ENCODE data around the gene PTGDR.

DNA sequence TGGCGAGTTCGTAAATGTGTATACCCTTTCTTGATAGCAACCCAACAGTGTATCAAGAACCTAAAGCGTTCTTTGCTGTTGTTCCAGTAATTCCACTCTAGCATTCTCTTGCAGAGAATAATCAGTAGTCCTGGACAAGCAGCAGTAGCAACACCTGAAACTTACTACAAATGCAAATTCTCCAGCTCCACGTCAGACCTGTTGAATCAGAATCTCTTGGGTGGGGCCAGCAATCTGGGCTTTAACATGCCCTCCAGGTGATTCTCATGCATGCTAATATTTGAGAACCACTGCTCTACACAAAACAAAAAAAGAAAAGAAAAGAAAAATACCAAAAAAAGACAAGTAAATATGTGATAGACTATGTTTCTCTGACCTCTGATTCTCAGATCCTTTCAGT is 10.1 kb downstream of the PTGDR start:
- TF ChIP-seq POLR2AphosphoS5 (IDR thresholded peaks at IDR 0.05; ENCODE audit: low read depth, low read length) (no peak), TAF1 (IDR thresholded peaks at IDR 0.05; ENCODE audit: borderline replicate concordance, insufficient read depth, low read length) (no peak), SIN3A (IDR thresholded peaks at IDR 0.05; ENCODE audit: borderline replicate concordance, insufficient read depth, low read length) (no peak)
